AG04449 (cell line): ENCODE results near the gene RPL27A.

Experiments used
- CTCF ChIA-PET: fragments of 350-600 bp; formaldehyde crosslinking; extraction: SDS; loops from one replicate; lab custom pipeline; 2021; ENCODE audit warnings: antibody characterized with exemption; lab: Yijun Ruan, JAX
- POLR2A ChIA-PET: fragments of 400-600, 350-600 bp; formaldehyde crosslinking; extraction: SDS; loops from one replicate; lab custom pipeline; 2020; ENCODE audit warnings: antibody characterized with exemption, inconsistent platforms; lab: Yijun Ruan, JAX
- DNase-seq: peaks from one replicate; pipeline ENCODE4 v3.0.0-alpha.2; 2010; ENCODE audit warnings: low read depth, low spot score
- H3K4me3 ChIP-seq: 2 replicates; pipeline ENCODE4 v1.5.1; 2011; ENCODE audit warnings: low read depth, mild to moderate bottlenecking, control low read depth, low read length
- TF ChIP-seq, protein P1 (sequence below): IDR thresholded peaks from one replicate; pipeline ENCODE4 v1.5.1; 2011; ENCODE audit warnings: mild to moderate bottlenecking, moderate library complexity, low read length, control low read depth, inconsistent platforms; ENCODE audit not compliant: insufficient read depth; ENCODE audit errors: missing control alignments

RPL27A gene

DNA sequence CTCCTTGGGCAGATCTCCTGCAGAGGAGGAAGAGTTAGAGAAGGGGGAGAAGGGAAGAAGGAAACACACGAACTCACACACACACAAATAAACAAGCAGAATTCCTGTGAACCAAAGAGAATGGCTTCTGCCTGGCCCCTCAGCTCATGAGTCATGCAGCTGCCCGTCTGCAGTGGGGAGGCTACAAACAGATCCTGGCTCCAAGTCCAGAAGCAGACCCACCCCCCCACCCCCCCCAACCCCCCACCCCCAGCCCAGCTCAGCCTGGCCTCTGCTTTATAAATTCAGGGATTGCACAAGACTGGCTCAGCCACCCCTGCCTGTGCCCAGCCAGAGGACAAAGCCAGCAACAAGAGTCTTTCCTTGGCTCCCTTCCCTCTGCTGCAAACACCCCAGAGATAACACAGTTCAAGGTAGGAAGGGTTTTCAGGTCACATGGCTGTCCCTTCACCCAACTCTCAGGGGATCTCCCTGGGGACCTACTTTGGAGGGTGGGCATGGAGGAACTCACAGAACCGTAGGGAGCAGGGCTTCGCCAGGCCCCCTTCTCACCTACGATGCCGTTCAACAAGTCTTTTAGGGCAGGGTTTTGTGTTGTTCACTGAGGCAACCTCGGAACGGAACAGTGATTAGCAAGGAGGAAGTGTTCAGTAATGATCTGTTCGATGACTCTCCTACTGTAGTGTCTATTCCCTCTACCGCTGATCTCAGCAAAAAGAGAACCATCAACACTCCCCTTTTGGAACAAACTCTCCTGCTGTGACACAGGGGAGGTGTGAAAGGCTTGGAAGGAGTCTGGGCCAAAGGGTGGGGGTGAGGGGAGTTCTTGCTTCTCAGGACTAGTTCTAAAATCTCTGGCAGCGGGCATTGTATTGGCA lies 35.5 kb downstream of the RPL27A start:
- CTCF ChIA-PET, result interaction anchor here (1.1 to 1.6 kb wide), 4 partner anchors 8 to 242 kb away, joined by 3 to 5 read pairs (median 4); no protein-coding TSS in a partner anchor
- peak; percentile 90 for DNase-seq
- POLR2A ChIA-PET, result interaction anchor here (0.9 to 3.8 kb wide), 9 partner anchors 9 to 93 kb away, joined by 3 to 16 read pairs (median 11); a partner anchor contains a TSS
- TF ChIP-seq, protein P1, sequence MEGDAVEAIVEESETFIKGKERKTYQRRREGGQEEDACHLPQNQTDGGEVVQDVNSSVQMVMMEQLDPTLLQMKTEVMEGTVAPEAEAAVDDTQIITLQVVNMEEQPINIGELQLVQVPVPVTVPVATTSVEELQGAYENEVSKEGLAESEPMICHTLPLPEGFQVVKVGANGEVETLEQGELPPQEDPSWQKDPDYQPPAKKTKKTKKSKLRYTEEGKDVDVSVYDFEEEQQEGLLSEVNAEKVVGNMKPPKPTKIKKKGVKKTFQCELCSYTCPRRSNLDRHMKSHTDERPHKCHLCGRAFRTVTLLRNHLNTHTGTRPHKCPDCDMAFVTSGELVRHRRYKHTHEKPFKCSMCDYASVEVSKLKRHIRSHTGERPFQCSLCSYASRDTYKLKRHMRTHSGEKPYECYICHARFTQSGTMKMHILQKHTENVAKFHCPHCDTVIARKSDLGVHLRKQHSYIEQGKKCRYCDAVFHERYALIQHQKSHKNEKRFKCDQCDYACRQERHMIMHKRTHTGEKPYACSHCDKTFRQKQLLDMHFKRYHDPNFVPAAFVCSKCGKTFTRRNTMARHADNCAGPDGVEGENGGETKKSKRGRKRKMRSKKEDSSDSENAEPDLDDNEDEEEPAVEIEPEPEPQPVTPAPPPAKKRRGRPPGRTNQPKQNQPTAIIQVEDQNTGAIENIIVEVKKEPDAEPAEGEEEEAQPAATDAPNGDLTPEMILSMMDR, result no peak
- peak overlapping the region; percentile 53 for H3K4me3 ChIP-seq

DNA sequence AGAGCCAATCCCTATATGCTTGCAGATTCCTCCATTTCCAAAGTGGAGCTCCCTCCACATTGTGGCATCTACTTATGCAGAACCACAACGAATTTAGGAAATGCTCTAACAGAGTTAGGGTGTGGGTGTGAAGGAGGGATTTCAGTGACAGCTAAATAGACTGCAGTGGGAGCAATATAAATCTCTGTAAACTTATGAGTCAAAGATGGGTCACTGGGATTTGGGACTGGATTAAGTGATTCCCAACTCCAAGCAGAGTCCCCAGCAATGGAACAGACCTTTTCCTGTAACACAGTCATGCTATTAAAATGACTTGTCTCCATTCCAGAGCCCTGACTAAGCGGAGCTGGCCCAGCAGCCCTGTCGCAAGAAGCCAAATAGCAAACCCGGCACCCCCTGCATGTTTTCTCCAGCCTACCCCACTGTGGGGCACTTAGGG lies 36.6 kb downstream of the RPL27A start:
- CTCF ChIA-PET, result interaction anchor here (0.7 to 1.6 kb wide), 6 partner anchors 9 to 195 kb away, joined by 3 to 5 read pairs (median 4); no protein-coding TSS in a partner anchor
- POLR2A ChIA-PET, result interaction anchor here (0.6 to 3.8 kb wide), 20 partner anchors 9 to 283 kb away, joined by 3 to 16 read pairs (median 5); partner anchors contain the start of gene TRIM66
- no peak overlapping the region for H3K4me3 ChIP-seq
- TF ChIP-seq, protein P1, result no peak
- peak; percentile 93 for DNase-seq

DNA sequence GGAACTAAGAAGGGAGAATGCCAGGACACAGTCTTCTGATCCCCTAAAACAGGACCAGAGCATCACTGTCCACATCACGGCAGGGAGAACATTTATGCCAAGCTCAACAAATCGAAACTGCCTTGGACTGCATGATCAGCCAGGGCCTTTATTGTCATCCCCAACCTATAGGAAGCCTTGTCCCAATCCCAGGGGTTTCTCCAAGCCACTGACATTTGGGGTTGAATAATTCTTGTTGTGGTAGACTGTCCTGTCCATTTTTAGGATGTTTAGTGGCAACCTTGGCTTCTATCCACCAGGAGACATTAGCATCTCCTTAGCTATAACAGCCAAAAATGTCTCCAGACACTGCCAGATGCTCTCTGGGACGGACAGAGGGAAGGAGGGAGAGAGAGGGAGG lies 37.1 kb downstream of the RPL27A start:
- ChIA-PET POLR2A (interaction anchor here (0.6 to 3.8 kb wide), 20 partner anchors 9 to 282 kb away, joined by 3 to 16 read pairs (median 5); partner anchors contain the start of gene TRIM66), CTCF (interaction anchor here (0.7 to 1.6 kb wide), 11 partner anchors 9 to 244 kb away, joined by 3 to 5 read pairs (median 4); no protein-coding TSS in a partner anchor)
- TF ChIP-seq, protein P1, result no peak
- DNase-seq, result no peak
- peak overlapping the region; percentile 4; the same call in 1 of the 2 replicates for H3K4me3 ChIP-seq

DNA sequence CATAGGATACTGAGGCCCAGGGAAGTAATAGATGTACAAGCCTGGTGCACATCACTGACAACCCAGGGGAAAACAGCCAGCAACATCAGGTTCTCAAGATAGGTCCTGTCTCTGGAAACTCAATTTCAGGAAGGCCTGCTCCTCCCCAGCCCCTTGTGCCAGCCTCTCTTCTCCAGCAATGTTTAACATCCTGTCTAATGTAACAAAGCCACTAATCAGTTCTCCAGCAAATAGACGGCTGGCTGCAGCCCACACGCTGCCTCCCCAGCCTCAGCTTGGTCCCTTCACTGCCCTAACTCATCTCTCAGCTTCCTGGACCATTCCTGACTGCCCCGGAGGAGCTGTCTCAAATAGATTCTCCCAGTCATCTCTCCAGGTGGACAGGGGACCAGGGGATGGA lies 37.8 kb downstream of the RPL27A start:
- POLR2A ChIA-PET, result interaction anchor here (0.7 to 3.8 kb wide), 6 partner anchors 8 to 239 kb away, joined by 3 to 16 read pairs (median 10); a partner anchor contains a TSS
- no peak for DNase-seq
- CTCF ChIA-PET, result interaction anchor here (0.7 to 1.5 kb wide), 6 partner anchors 12 to 243 kb away, joined by 3 to 4 read pairs (median 4); no protein-coding TSS in a partner anchor

DNA sequence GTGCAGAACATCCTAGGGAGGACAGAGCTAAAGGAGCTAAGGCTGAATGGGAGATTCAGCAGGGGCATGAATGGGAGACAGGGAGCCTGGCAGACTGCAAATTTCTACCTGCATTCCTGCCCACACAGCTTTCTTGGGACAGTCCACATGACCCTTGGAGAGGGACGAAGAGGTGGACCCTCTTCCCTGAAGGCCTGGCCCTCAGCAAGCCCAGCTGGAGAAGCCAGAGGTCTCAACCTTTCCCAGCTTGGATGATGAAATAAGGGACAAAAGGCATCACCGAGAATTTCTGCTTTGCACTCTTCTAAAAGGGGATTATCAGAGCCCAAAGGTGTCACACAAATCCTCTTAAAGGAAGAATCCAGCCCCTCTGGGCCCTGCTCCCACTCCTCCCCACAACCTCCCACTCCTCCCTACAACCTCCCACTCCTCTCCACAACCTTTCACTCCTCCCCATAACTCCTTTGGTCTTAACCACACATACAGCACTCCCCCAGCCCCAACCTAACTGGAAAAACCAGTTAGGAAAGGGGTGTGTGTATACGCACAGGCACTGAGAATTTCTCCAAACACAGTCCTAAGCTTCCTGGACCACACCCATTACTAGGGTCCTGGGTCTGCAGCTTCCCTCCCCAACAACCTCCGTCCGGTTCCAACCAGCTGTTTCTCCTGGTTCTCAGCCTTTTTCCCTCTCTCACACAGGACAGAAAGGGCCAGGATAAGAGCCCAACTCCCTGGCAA lies 38.4 kb downstream of the RPL27A start:
- no peak overlapping the region for H3K4me3 ChIP-seq
- POLR2A ChIA-PET, result interaction anchor here (0.6 to 3.8 kb wide), 4 partner anchors 14 to 208 kb away, joined by 3 to 16 read pairs (median 4); a partner anchor contains a TSS
- TF ChIP-seq, protein P1, result no peak
- CTCF ChIA-PET, result interaction anchor here (1.0 to 1.6 kb wide), 7 partner anchors 9 to 243 kb away, joined by 3 to 4 read pairs (median 3); no protein-coding TSS in a partner anchor
- DNase-seq, result no peak

More for the DNA sequence above, 37.8 kb downstream of the RPL27A start:
- TF ChIP-seq, protein P1, result no peak
- H3K4me3 ChIP-seq, result no peak overlapping the region
